ENCODE measurements around the gene EPB41L5. TPM values are rescaled to one million over a fixed set of nuclear protein-coding genes. Genes with fewer than 3 reads are reported as not detected.
"Not testable (repeated sequence)": the region's sequence is repeated elsewhere in the genome, so short reads cannot be mapped to it uniquely, and the experiment has no call there.

The EPB41L5 gene
- total RNA-seq, 4 donors from 2014 or later = 11.4 to 42.9 (median 14.5) TPM

GRCh38 chr2:120059483-120059882, 46.6 kb downstream of the EPB41L5 start:
- no peak for TF ChIP-seq POLR2A (IDR thresholded peaks at IDR 0.05)
- no peak for TF ChIP-seq EP300 (IDR thresholded peaks at IDR 0.05)
- no peak for TF ChIP-seq CTCF (IDR thresholded peaks at IDR 0.05)
- H3K27me3 ChIP-seq = no peaks in the 10 kb centered on the region

GRCh38 chr2:120060088-120060623, 47.3 kb downstream of the EPB41L5 start:
- no peaks in the 10 kb centered on the region for H3K27me3 ChIP-seq
- H3K4me3 ChIP-seq = no peak overlapping the region
- H3K4me1 ChIP-seq = no peaks in the 10 kb centered on the region
- H3K9me3 ChIP-seq = peaks cover 0 to 3% (median 0%) of the 10 kb centered on the region in 4 donors
- peaks cover 0 to under 1% (median 0%) of the 10 kb centered on the region in 3 donors for H3K36me3 ChIP-seq
- TF ChIP-seq EP300 (IDR thresholded peaks at IDR 0.05) (no peak), CTCF (IDR thresholded peaks at IDR 0.05) (no peak), POLR2A (IDR thresholded peaks at IDR 0.05) (no peak)
- H3K27ac ChIP-seq = no peak overlapping the region
- DNase-seq (ENCODE audit: low spot score in 2 of 2) = no peak
- WGBS, 2 donors = 81 to 89% methylated on average over 2 of the region's 2 CpGs

More at GRCh38 chr2:120059483-120059882, 46.6 kb downstream of the EPB41L5 start:
- H3K4me1 ChIP-seq = no peaks in the 10 kb centered on the region
- 94% methylated on average over 8 of the region's 8 CpGs for WGBS, 2 donors
- H3K36me3 ChIP-seq = peaks cover 0 to 6% (median 0%) of the 10 kb centered on the region in 3 donors
- peaks cover 0 to 9% (median 0%) of the 10 kb centered on the region in 4 donors for H3K9me3 ChIP-seq
- no peak overlapping the region for H3K27ac ChIP-seq
- DNase-seq (ENCODE audit: low spot score in 2 of 2) = no peak
- no peak overlapping the region for H3K4me3 ChIP-seq

- no peaks in the 10 kb centered on the region for H3K9me3 ChIP-seq
- no peaks in the 10 kb centered on the region for H3K27me3 ChIP-seq
- no peak for DNase-seq (ENCODE audit: low spot score in 2 of 2)
- peaks cover 0 to 8% (median 0%) of the 10 kb centered on the region in 4 donors for H3K4me1 ChIP-seq
- WGBS, 2 donors = 28 to 36% methylated on average over 1 of the region's 1 CpG
- no peak for TF ChIP-seq CTCF (IDR thresholded peaks at IDR 0.05)
- TF ChIP-seq POLR2A (IDR thresholded peaks at IDR 0.05) = no peak
- no peak for TF ChIP-seq EP300 (IDR thresholded peaks at IDR 0.05)
- H3K4me3 ChIP-seq = no peak overlapping the region
- no peak overlapping the region for H3K27ac ChIP-seq
- H3K36me3 ChIP-seq = peaks cover 0 to 5% (median 0%) of the 10 kb centered on the region in 3 donors
These were observed 51.8 kb downstream of the EPB41L5 start for GRCh38 chr2:120064664-120065063.

GRCh38 chr2:120066800-120067547, 54.1 kb downstream of the EPB41L5 start:
- Histone ChIP-seq H3K27ac (no peak overlapping the region), H3K9me3 (no peaks in the 10 kb centered on the region), H3K36me3 (peaks cover 0 to 5% (median 0%) of the 10 kb centered on the region in 3 donors), H3K27me3 (no peaks in the 10 kb centered on the region), H3K4me1 (peaks cover 0 to 8% (median 0%) of the 10 kb centered on the region in 4 donors), H3K4me3 (no peak overlapping the region)
- no peak for DNase-seq (ENCODE audit: low spot score in 2 of 2)
- 62 to 72% methylated on average over 6 of the region's 6 CpGs for WGBS, 2 donors
- no peak for TF ChIP-seq CTCF (IDR thresholded peaks at IDR 0.05)

GRCh38 chr2:120068040-120068658, 55.3 kb downstream of the EPB41L5 start:
- WGBS, 2 donors = 98% methylated on average over 15 to 20 of the region's 20 CpGs
- H3K4me1 ChIP-seq; H3K27ac ChIP-seq; H3K27me3 ChIP-seq; H3K36me3 ChIP-seq; H3K9me3 ChIP-seq; DNase-seq (ENCODE audit: low spot score in 2 of 2); H3K4me3 ChIP-seq: not testable (repeated sequence)
